GM18907 (cell line): ENCODE data around the gene FAM131A.
A peak's percentile ranks its signal among the peaks of the same experiment; 100 is the strongest.
"Not testable (repeated sequence)": the region's sequence is repeated elsewhere in the genome, so short reads cannot be mapped to it uniquely, and the experiment has no call there.

ENCODE experiments used
- ATAC-seq: cut with Tn5 transposase; IDR thresholded peaks from one replicate; pipeline ENCODE4 v1.9.1; 2021; ENCODE audit warnings: mild to moderate bottlenecking, moderate library complexity; ENCODE audit not compliant: unreplicated experiment

Gene FAM131A

GRCh38 chr3:184338511-184338945, 1.1 kb downstream of the FAM131A start:
- ATAC-seq, result no peak

GRCh38 chr3:184339001-184339400, 1.6 kb downstream of the FAM131A start:
- ATAC-seq, result no peak

GRCh38 chr3:184339451-184340135, 2.2 kb downstream of the FAM131A start:
- not testable (repeated sequence) for ATAC-seq

GRCh38 chr3:184341925-184342324, 4.5 kb downstream of the FAM131A start:
- ATAC-seq, result no peak

GRCh38 chr3:184343200-184343876, 5.9 kb downstream of the FAM131A start:
- ATAC-seq, result no peak

- no peak for ATAC-seq
Observed at GRCh38 chr3:184344579-184345316, 7.3 kb downstream of the FAM131A start.

- ATAC-seq, result peak; percentile 51
Observed at GRCh38 chr3:184345317-184346144, 8.1 kb downstream of the FAM131A start.

GRCh38 chr3:184346480-184347190, 9.2 kb downstream of the FAM131A start:
- ATAC-seq, result no peak

- ATAC-seq, result no peak
Observed at GRCh38 chr3:184347321-184348056, 10.1 kb downstream of the FAM131A start.

- no peak for ATAC-seq
Observed at GRCh38 chr3:184348057-184348382, 10.6 kb downstream of the FAM131A start.

GRCh38 chr3:184349563-184350470, 12.4 kb downstream of the FAM131A start:
- no peak for ATAC-seq

GRCh38 chr3:184350618-184351017, 13.2 kb downstream of the FAM131A start:
- ATAC-seq, result no peak

GRCh38 chr3:184351511-184352148, 14.2 kb downstream of the FAM131A start:
- no peak for ATAC-seq

- ATAC-seq, result no peak
Observed at GRCh38 chr3:184352149-184352785, 14.9 kb downstream of the FAM131A start.

- no peak for ATAC-seq
Observed at GRCh38 chr3:184352897-184353545, 15.6 kb downstream of the FAM131A start.

- no peak for ATAC-seq
Observed at GRCh38 chr3:184353546-184353941, 16.1 kb downstream of the FAM131A start.

GRCh38 chr3:184354121-184354728, 16.8 kb downstream of the FAM131A start:
- peak; percentile 50 for ATAC-seq
